ENCODE results near the gene IRAG1. TPM values are rescaled to one million over a fixed set of nuclear protein-coding genes. Genes with fewer than 3 reads are reported as not detected.

The IRAG1 gene
- total and polyA plus RNA-seq, 7 donors = 1.4 to 9.4 (median 3.9) TPM

DNA sequence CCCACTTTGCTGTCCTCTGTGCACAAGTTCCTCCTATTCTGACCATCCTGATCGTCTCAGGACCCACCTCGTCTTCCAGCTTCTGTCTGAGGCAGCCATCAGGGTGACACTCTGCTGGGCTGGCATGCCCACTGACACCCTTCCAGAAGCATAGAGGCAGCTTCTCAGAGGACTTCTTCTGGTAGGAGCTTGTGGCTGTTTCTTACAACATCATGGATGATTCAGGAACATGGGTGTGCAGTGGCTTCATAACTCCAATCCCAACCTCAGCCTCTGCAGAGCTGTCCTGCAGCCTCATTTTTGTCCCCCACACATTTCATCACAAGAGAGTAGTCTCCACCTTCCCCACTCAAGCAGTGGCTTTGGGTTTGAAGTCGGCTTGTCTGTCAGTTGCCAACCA lies 36.6 kb upstream of the IRAG1 start:
- intact Hi-C loops (cut with DNase I) = loop anchor here in 1 of 2 donors (5.0 to 10.0 kb wide), 3 partner anchors 53 to 215 kb away; no protein-coding TSS in a partner anchor
- H3K27ac ChIP-seq = no peak overlapping the region
- TF ChIP-seq, protein P1, sequence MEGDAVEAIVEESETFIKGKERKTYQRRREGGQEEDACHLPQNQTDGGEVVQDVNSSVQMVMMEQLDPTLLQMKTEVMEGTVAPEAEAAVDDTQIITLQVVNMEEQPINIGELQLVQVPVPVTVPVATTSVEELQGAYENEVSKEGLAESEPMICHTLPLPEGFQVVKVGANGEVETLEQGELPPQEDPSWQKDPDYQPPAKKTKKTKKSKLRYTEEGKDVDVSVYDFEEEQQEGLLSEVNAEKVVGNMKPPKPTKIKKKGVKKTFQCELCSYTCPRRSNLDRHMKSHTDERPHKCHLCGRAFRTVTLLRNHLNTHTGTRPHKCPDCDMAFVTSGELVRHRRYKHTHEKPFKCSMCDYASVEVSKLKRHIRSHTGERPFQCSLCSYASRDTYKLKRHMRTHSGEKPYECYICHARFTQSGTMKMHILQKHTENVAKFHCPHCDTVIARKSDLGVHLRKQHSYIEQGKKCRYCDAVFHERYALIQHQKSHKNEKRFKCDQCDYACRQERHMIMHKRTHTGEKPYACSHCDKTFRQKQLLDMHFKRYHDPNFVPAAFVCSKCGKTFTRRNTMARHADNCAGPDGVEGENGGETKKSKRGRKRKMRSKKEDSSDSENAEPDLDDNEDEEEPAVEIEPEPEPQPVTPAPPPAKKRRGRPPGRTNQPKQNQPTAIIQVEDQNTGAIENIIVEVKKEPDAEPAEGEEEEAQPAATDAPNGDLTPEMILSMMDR (IDR thresholded peaks at IDR 0.05) = no peak
- 89 to 95% (median 91%) methylated on average over 3 of the region's 3 CpGs for WGBS, 3 donors
- H3K4me1 ChIP-seq = peaks cover under 1% of the 10 kb centered on the region
- DNase-seq = no peak
- H3K27me3 ChIP-seq (ENCODE audit: insufficient read depth in 3 of 3, low read length in 2 of 3) = no peaks in the 10 kb centered on the region
- no peak for ATAC-seq
- H3K36me3 ChIP-seq (ENCODE audit: insufficient read depth in 1 of 2, low read depth in 1 of 2) = no peaks in the 10 kb centered on the region
- no peak overlapping the region for H3K4me3 ChIP-seq
- H3K9me3 ChIP-seq = no peaks in the 10 kb centered on the region

- Histone ChIP-seq H3K9me3 (no peaks in the 10 kb centered on the region), H3K36me3 (ENCODE audit: insufficient read depth in 1 of 2, low read depth in 1 of 2) (no peaks in the 10 kb centered on the region), H3K4me1 (no peaks in the 10 kb centered on the region), H3K27ac (no peak overlapping the region), H3K27me3 (ENCODE audit: insufficient read depth in 3 of 3, low read length in 2 of 3) (no peaks in the 10 kb centered on the region), H3K4me3 (no peak overlapping the region)
- ATAC-seq = no peak
- DNase-seq = no peak
- WGBS, 3 donors = 45 to 51% (median 46%) methylated on average over 20 of the region's 20 CpGs
- TF ChIP-seq, protein P1 (IDR thresholded peaks at IDR 0.05) = no peak
- intact Hi-C loops (cut with DNase I) = loop anchor here in 1 of 2 donors (5.0 kb wide), 1 partner anchor 72 kb away; no protein-coding TSS in a partner anchor
Observed at GRCh38 chr11:10728789-10729472, 35.4 kb upstream of the IRAG1 start.

- TF ChIP-seq, protein P1 (IDR thresholded peaks at IDR 0.05) = no peak
- ATAC-seq (no peak), DNase-seq (no peak)
- Histone ChIP-seq H3K36me3 (ENCODE audit: insufficient read depth in 1 of 2, low read depth in 1 of 2) (no peaks in the 10 kb centered on the region), H3K27ac (no peak overlapping the region), H3K9me3 (no peaks in the 10 kb centered on the region), H3K27me3 (ENCODE audit: insufficient read depth in 3 of 3, low read length in 2 of 3) (no peaks in the 10 kb centered on the region), H3K4me3 (no peak overlapping the region), H3K4me1 (no peaks in the 10 kb centered on the region)
- intact Hi-C loops (cut with DNase I) = loop anchor here in 1 of 2 donors (5.0 kb wide), 1 partner anchor 71 kb away; no protein-coding TSS in a partner anchor
- 89 to 95% (median 92%) methylated on average over 3 of the region's 3 CpGs for WGBS, 3 donors
Observed at GRCh38 chr11:10728154-10728553, 34.6 kb upstream of the IRAG1 start.

DNA sequence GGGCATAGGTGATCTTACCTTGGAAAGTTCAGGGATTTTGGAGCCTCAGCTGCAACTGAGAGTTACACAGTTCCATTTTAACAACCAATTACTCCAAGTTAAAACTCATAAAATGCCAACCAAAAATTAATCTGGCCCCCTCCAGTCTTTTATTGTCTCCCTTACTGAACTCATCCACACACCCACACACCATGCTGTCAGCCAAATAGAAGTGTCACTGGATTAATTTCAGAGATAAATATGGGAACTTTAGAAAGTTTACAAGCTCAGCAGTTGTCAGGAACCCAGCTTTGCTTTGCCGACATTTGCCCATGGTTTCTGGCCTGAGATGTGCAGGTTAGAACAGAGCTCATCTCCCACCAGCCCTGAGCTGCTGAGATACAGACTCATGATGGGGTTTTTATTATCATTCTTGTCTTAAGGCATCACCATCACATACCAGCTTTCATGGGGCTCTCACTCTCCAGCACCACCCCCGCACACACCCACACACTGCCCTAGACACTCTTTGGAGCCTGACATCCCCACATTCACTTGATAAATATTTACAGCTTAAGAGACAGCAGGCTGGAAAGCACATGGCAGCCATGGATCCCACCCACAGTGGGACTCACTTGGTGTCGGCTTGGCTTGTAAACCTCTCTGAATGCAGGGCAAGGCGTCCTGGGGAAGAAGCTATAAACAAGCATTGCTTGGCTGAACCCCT lies 33.7 kb upstream of the IRAG1 start:
- no peak for ATAC-seq

More for the DNA sequence above, 33.7 kb upstream of the IRAG1 start:
- Histone ChIP-seq H3K27me3 (ENCODE audit: insufficient read depth in 3 of 3, low read length in 2 of 3) (no peaks in the 10 kb centered on the region), H3K4me1 (no peaks in the 10 kb centered on the region), H3K36me3 (ENCODE audit: insufficient read depth in 1 of 2, low read depth in 1 of 2) (no peaks in the 10 kb centered on the region), H3K9me3 (no peaks in the 10 kb centered on the region), H3K27ac (no peak overlapping the region), H3K4me3 (no peak overlapping the region)
- WGBS, 3 donors = 62 to 75% (median 63%) methylated on average over 4 of the region's 4 CpGs
- no peak for DNase-seq
- TF ChIP-seq, protein P1 (IDR thresholded peaks at IDR 0.05) = no peak
- intact Hi-C loops (cut with DNase I) = loop anchor here in 1 of 2 donors (5.0 kb wide), 1 partner anchor 70 kb away; no protein-coding TSS in a partner anchor
